Hematopoietic multipotent progenitor cell treated with erythropoietin and hydrocortisone succinate and interleukin-3 and kit ligand, for 6 days (in vitro differentiated cells): ENCODE measurements around the gene ZBTB7C.

Source experiments
- DNase-seq: peaks from one replicate; pipeline ENCODE4 v3.0.0-alpha.2; 2015

The ZBTB7C gene

DNA sequence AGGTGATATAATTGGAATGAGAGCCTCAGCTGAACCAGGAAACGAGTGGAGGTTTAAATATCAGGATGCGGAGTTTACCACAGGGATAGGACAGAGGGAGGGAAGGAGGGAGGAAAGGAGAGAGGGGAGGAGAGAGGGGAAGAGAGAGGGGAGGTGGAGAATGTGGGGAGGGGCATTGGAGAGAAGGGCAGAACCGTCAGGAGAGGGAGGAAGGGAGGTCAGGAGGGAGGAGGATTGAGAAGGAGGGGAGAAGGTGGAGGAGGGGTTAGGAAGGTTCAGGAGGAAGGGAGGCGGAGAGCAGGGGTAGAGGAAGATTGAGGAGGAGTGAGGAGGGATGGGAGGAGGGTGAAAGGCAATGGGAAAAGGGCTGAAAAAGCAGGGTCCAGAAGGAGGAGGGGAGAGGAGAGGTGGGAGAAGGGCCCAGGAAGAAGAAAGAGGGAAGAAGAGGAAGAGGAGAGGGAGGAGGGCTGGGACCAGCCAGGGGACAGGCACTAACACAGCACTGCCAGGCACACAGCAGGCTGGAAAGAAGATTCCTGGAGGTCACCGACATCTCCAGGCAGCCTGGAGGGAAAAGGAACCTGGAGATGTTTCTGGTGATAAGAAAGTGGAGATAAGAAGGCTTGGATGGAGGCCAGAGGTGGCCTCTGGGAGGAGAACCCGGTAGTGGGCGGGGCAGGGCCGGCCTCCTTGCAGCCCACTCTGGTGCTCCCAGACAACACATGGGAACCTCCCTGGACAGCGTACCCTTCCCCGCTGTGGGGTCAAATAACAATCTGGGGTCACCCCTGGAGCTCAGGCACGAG, 302.0 kb downstream of the ZBTB7C start:
- DNase-seq = no peak

- DNase-seq = no peak
These were observed 302.7 kb downstream of the ZBTB7C start for GRCh38 chr18:48106498-48106897.

GRCh38 chr18:48105317-48105716, 303.9 kb downstream of the ZBTB7C start:
- DNase-seq = peak; percentile 10

GRCh38 chr18:48104705-48105104, 304.5 kb downstream of the ZBTB7C start:
- DNase-seq = peak; percentile 12

DNA sequence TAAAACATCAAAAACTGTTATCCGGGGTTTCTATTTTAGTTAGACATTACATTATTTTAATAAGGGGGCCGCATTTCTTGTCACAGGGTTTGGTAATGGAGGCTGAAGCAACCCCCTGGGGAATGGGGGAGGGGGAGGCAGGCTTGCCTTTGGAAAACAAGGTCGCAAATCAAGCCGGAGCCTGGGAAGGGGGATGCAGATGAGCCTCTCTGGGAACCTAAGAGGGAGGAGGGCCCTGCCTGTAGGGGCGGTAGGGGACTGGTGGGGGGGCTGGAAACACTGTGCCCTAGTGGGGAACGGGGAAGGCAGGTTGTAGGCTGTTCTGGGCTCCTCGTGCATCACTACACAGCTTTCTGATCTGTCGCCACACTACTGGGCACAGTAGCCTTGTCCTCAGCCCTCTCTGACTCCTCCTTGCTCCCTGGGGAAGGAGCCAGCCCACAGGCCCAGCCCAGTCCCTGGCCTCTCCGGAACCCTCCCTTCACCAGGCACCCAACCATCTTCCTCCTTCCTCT, 308.5 kb downstream of the ZBTB7C start:
- no peak for DNase-seq

DNA sequence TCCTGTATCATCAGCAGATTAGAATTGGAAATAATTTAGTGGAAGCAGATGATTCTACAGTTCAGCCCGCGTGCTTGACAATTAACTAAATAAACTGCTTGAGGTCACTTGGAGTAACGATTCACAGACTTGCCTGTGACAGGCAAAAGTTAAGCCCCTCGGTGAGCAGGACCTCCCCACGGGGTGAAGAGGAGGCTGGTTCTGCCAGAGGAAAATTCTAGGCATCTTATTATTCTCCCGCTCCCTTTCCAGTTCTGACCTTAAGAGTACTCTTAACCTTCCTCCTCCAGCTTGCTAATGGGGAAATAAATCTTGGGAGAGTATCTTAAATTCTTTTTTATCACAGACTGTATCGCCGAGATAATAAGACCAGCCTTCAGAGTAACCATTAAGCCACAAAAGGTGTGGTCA, 309.0 kb downstream of the ZBTB7C start:
- DNase-seq = no peak

DNA sequence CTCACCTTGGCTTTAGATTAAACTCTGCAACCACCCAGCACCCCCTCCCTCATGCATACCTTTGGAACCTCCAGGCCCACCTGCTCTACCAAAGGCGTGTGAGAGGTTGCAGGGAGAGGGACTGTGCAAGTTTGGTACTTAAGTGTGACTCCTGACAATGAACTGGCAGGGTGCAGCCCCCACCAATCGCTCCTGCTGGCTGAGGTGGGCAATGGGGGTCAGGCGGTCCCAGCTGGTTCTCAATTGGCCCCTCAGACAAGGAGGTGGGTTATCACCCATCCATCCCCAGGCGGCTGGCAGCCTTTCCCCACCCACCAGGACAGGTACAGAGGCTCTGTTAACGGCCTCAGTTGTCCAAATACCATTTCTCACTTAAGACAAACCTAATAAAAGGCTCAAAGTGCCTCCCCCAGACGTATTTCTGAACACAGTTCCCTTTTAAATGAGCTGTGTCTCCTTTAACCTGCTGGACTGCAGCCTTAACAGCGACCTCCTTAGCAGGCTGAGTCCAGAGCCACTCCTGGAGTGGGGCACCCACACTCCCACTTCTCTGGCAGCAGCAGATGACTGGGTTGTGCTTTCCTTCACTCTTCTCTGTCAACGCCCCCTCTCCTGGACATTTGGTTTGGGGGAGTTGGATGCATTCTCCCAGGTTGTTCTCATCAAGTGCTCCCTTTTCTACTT, 309.6 kb downstream of the ZBTB7C start:
- no peak for DNase-seq

DNA sequence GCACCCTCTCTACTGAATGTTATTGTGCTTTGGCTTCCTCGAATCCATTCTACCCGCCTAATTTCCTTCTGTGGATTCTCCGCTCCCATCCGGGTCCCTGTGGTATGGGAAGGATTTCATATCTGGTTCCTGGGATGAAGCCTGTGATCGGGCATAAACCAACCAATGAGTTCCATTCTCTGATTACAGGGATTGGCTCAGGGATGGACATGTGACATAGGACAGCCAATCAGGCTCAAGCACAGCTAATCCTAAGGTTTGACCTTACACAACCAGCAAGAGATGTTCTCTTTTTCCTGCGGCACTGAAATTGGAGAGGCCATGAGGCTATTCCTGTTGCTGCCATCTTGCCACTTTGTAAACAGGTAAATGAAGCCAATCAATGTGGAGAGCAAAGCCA, 310.6 kb downstream of the ZBTB7C start:
- DNase-seq = no peak

GRCh38 chr18:48098007-48098406, 311.2 kb downstream of the ZBTB7C start:
- no peak for DNase-seq

DNA sequence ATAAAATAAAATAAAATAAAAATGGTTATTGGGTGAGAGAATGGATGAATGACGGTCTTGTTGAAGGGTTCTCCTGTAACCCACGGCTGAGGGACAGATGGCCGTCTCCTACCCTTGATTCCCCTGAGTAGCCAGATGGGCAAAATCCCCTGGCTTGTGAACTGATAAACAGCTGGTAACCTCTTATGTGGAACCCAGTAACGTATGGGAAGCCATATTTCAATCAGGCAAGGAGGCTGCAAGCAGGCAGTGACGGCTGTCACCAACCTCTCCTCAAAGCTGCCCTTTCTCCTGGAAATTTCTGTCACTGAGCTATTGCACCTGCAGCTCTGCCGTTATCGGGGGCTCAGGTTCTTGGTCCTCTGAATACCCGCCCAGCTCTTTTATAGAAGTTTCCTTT, 313.5 kb downstream of the ZBTB7C start:
- DNase-seq = no peak

DNA sequence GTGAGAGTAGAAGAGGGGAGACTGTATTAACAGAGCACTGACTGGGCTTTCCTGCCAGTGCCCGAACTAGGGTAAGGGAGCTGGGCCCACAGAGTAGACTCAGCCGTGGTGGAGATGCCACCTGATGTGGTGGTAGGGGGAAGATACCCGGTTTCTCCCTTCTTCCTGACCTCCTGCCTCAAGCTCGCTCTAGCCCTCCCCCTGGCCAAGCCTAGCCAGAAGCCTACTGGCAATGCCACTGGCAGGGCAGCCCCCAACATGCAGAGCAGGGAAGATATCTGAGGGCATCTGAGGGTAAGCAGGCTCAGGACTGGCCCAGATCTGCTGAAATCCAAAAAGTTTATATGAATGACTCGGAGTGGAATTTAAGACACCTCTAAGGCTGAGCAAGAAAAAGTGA, 316.1 kb downstream of the ZBTB7C start:
- DNase-seq = no peak

DNA sequence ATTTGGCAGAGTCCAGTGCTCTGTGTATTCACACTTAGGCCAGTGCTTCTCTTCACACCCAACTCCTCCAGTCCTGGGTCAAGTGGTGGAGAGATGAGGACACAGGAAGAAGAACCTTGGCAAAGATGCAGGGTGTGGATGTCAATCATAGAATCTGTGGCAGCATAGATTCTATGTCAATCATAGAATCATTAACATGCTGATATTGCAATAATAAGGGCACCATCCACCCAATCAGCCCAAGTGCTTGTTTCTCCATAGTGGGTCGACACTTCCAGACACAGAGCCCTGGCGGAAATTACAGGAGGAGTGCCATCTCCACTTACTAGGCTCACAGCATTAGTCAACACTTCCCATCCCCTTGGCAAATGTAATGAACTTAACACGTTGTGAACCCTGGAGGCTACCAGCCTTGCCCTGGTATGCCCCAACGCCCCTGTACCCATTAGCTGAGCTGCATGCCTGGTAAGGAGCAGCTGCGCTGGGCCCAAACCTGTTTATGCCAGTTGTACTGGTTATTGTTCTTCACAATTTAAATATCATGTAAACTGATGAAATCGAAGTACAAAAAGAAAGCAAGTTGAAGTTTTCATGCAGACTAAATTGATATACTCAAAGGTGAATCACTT, 317.2 kb downstream of the ZBTB7C start:
- DNase-seq = no peak

DNA sequence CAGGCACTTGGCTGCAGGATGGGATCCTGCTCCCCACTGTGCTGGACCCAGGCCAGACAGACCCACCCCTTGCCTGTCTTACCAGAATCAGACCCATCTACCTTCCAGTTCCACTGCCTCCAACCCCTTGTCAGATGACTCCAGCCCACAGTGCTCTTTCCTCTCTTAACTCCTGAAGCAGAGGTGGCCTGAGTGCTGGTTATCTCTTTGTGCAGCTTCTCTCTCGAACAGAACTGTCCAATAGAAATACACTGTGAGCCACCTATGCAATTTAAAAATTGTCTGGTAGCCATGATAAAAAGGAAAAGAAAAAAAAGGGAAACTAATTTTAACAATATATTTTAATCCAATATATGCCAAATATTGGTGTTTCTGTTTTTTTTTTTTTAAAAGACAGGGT, 318.5 kb downstream of the ZBTB7C start:
- DNase-seq = peak; percentile 24

GRCh38 chr18:48090021-48090420, 319.2 kb downstream of the ZBTB7C start:
- DNase-seq = no peak

GRCh38 chr18:48085781-48086487, 323.2 kb downstream of the ZBTB7C start:
- DNase-seq = no peak

- DNase-seq = no peak
These were observed 324.3 kb downstream of the ZBTB7C start for GRCh38 chr18:48084858-48085257.

DNA sequence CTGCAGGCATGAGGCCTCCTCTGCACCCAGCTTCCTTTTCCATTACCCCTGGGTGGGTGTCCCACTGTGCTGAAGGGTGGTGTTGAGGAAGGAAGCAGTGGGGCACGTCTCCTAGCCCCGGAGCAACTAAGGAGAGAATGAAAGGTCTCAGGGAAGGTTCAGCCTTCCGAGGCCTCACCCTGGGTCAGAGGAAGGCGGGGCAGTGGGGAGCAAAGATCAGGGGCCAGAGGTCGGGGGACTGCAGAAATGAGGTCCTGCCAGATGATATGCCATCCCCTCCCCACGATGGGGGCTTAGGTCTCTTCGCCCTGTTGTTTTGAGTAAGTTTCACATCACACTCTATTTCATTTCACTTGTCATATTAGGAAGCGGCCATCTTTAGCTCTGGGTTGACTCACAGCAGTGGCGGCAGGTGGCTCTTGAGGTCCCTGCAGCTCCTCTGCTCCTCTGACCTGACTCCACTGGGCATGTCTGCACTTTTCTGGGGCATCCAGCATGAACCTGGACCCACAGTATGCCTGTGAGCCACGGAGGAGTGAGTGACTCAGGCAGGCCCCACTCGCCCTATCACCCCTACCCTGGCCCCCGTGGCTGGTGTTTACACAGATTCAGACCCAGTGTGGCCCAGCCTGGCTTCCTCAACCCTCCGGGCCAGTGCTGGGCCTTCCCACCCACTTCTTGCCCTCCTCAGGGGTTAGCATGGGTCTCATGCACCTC, 325.0 kb downstream of the ZBTB7C start:
- no peak for DNase-seq

DNA sequence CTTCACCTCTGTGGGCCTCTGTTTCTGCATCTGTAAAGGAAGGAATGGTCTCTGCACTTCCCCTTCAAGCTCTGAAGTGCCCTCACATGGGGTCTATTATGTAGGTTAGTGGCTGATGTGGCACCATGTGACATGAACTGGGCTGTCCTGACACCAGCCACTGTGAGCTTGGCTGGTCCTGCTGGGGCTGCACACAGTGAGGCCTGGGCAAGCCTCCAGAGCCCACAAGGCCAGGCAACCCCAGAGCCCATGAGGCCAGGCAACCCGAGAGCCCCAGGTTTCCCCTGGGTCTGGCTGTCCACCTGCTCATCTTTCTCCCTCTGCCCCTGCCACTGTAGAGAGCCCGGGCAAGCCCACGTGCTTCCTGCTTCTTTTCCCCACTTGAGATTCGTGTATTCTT, 328.6 kb downstream of the ZBTB7C start:
- no peak for DNase-seq

DNA sequence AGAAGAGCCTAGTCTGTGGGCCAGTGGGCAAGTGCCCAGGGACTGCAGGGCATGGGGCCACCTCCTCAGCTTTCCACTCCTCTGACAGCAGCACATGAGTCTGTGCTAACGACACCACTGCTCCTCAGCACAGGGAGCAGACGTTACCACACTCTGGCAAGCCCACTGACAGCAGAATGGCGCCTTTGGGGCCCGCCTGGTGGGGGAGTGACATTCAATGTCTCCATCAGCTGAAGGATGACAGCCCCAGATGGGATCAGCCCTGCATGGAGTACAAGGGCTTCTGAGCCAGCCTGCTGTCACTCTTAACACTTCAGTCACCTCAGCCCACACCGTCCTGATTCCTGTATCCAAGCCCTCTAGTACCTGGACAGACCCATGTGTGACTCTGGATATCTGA, 329.3 kb downstream of the ZBTB7C start:
- DNase-seq = no peak

DNA sequence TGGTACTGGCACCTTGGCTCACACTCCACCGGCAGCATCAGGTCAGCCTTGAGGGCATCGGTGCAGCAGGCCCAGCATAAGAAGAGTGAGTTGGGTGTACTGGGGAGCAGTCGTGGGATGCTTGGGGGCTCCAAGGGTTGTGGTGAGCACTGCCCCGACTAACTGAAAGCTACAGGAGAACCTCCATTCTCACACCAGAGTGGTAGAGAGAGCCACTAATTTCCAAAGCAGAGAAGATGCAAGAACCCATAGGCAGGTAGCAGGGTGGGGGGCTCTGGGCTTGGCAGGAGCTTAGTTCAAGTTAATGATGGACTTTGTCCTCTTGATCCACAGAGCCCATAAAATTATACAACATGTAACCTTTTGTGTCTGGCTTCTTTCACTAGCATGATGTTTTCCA, 330.7 kb downstream of the ZBTB7C start:
- no peak for DNase-seq

DNA sequence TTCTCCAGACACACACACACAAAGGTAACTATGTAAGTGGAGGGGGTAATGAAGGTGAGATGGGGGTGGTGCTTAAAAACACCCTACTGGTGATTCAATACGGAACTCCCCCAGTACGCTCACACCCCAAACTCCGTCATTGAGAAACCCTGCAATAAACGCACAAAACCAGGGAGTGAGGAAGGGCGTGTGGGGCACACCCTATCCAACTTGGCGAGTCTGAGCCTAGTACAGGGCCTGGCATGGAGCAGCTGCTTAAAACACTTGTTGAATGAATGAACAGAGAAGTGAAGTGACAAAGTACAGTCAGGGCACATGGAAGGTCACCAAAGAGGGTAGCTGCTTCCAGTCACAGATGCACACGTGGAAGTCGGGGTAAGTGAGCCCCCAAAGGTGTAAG, 331.9 kb downstream of the ZBTB7C start:
- DNase-seq = no peak

GRCh38 chr18:48076461-48076860, 332.7 kb downstream of the ZBTB7C start:
- DNase-seq = no peak

- no peak for DNase-seq
These were observed 333.5 kb downstream of the ZBTB7C start for GRCh38 chr18:48075707-48076093.
